ENCODE measurements around the gene DACH2.

- TF ChIP-seq JUND (IDR thresholded peaks at IDR 0.05) (no peak), CTCF (IDR thresholded peaks at IDR 0.05) (no peak), POLR2AphosphoS5 (IDR thresholded peaks at IDR 0.05; ENCODE audit: low read depth, low read length) (no peak), USF1 (IDR thresholded peaks at IDR 0.05; ENCODE audit: borderline replicate concordance, low read depth) (no peak), SIN3A (IDR thresholded peaks at IDR 0.05; ENCODE audit: borderline replicate concordance, low read depth, low read length) (no peak), CHD2 (IDR thresholded peaks at IDR 0.05; ENCODE audit: low read length, partially characterized antibody) (no peak), MEF2A (IDR thresholded peaks at IDR 0.05; ENCODE audit: borderline replicate concordance, low read depth) (no peak), EZH2phosphoT487 (IDR thresholded peaks at IDR 0.05; ENCODE audit: borderline replicate concordance, low read depth) (no peak), FOXM1 (IDR thresholded peaks at IDR 0.05; ENCODE audit: low read depth) (no peak)
These were observed 287.9 kb downstream of the DACH2 start for GRCh38 chrX:86436116-86436515.
